ENCODE measurements around the gene UTY. TPM values are rescaled to one million over a fixed set of nuclear protein-coding genes. Genes with fewer than 3 reads are reported as not detected.

The UTY gene
- total and polyA plus RNA-seq, 4 donors: 2.2 to 24.3 TPM; not detected in 2

DNA sequence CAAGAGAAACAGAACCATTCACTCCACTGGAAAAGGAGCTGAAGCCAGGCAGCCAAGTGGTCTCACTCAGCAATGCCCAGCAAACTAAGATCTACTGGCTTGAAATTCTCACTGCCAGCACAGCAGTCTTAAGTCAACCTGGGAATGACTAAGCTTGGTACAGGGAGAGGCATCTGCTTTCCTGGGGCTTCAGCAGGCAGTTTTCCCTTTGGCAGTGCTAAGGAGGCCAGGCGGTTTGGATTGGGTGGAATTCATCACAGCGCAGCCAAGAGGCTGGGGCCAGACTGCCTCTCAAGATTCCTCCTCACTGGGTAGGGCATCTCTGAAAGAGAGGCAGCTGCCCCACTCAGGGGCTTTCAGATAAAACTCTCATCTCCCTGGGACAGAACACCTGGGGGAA, 149.2 kb downstream of the UTY start:
- WGBS: 96% methylated on average over 2 of the region's 2 CpGs
- H3K9ac ChIP-seq (ENCODE audit: low read depth in 1 of 2, low read length in 2 of 2): no peak overlapping the region
- H3K36me3 ChIP-seq (ENCODE audit: control insufficient read depth in 4 of 4, insufficient read depth in 3 of 4, low read depth in 1 of 4, low read length in 3 of 4): peaks cover 0 to 12% (median 0%) of the 10 kb centered on the region in 4 donors
- H3K9me3 ChIP-seq (ENCODE audit: control insufficient read depth in 4 of 4, low read length in 3 of 4): no peaks in the 10 kb centered on the region
- H3K27ac ChIP-seq (ENCODE audit: low read depth in 1 of 2, low read length in 2 of 2): no peak overlapping the region
- no peak for DNase-seq (ENCODE audit: low spot score)
- H3K4me1 ChIP-seq (ENCODE audit: control insufficient read depth in 4 of 4, insufficient read depth in 4 of 4, low read length in 3 of 4): no peaks in the 10 kb centered on the region
- no peaks in the 10 kb centered on the region for H3K27me3 ChIP-seq (ENCODE audit: control insufficient read depth in 4 of 4, insufficient read depth in 4 of 4, low read length in 3 of 4)
- TF ChIP-seq FOXA2 (IDR thresholded peaks at IDR 0.05): no peak
- TF ChIP-seq, protein P1, sequence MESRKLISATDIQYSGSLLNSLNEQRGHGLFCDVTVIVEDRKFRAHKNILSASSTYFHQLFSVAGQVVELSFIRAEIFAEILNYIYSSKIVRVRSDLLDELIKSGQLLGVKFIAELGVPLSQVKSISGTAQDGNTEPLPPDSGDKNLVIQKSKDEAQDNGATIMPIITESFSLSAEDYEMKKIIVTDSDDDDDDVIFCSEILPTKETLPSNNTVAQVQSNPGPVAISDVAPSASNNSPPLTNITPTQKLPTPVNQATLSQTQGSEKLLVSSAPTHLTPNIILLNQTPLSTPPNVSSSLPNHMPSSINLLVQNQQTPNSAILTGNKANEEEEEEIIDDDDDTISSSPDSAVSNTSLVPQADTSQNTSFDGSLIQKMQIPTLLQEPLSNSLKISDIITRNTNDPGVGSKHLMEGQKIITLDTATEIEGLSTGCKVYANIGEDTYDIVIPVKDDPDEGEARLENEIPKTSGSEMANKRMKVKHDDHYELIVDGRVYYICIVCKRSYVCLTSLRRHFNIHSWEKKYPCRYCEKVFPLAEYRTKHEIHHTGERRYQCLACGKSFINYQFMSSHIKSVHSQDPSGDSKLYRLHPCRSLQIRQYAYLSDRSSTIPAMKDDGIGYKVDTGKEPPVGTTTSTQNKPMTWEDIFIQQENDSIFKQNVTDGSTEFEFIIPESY (IDR thresholded peaks at IDR 0.05): no peak
- TF ChIP-seq TAF1 (conservative IDR thresholded peaks at IDR 0.05): no peak
- H3K4me3 ChIP-seq (ENCODE audit: low read depth in 1 of 3, low read length in 3 of 3): no peak overlapping the region

DNA sequence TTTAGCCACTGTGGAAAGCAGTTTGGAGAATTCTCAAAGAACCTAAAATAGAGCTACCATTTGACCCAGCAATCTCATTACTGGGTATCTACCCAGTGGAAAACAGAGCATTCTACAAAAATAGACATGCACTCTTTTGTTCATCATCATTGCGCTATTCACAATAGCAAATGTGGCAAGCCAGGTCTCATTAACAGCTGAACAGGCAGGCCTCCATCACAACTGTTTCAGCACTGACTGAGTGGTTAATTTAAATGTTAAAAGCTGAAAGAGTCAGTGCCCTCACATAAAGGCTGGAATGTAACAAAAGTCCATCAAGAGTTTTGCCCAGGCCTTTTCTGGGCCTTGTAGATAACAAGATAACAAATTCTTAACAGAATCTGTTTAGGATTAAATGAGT, 166.9 kb downstream of the UTY start:
- Histone ChIP-seq H3K36me3 (ENCODE audit: control insufficient read depth in 4 of 4, insufficient read depth in 3 of 4, low read depth in 1 of 4, low read length in 3 of 4) (peaks cover 0 to 4% (median 1%) of the 10 kb centered on the region in 4 donors), H3K27me3 (ENCODE audit: control insufficient read depth in 4 of 4, insufficient read depth in 4 of 4, low read length in 3 of 4) (no peaks in the 10 kb centered on the region), H3K27ac (ENCODE audit: low read depth in 1 of 2, low read length in 2 of 2) (no peak overlapping the region), H3K9ac (ENCODE audit: low read depth in 1 of 2, low read length in 2 of 2) (no peak overlapping the region), H3K4me3 (ENCODE audit: low read depth in 1 of 3, low read length in 3 of 3) (no peak overlapping the region), H3K4me1 (ENCODE audit: control insufficient read depth in 4 of 4, insufficient read depth in 4 of 4, low read length in 3 of 4) (no peaks in the 10 kb centered on the region), H3K9me3 (ENCODE audit: control insufficient read depth in 4 of 4, low read length in 3 of 4) (no peaks in the 10 kb centered on the region)
- 98% methylated on average over 1 of the region's 1 CpG for WGBS
- no peak for DNase-seq (ENCODE audit: low spot score)
- no peak for TF ChIP-seq FOXA1 (IDR thresholded peaks at IDR 0.05)
- no peak for TF ChIP-seq EGR1 (IDR thresholded peaks at IDR 0.05; ENCODE audit: low read depth in 2 of 2)
- TF ChIP-seq RXRA (IDR thresholded peaks at IDR 0.05): no peak
- TF ChIP-seq GABPA (IDR thresholded peaks at IDR 0.05 in 1 of 2, conservative IDR thresholded peaks at IDR 0.05 in 1 of 2): no peak
- no peak for TF ChIP-seq RAD21 (IDR thresholded peaks at IDR 0.05)
- TF ChIP-seq HNF4G (IDR thresholded peaks at IDR 0.05): no peak
- TF ChIP-seq, protein P2, sequence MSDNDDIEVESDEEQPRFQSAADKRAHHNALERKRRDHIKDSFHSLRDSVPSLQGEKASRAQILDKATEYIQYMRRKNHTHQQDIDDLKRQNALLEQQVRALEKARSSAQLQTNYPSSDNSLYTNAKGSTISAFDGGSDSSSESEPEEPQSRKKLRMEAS (IDR thresholded peaks at IDR 0.05): no peak
- no peak for TF ChIP-seq TAF1 (conservative IDR thresholded peaks at IDR 0.05)
- TF ChIP-seq, protein P3, sequence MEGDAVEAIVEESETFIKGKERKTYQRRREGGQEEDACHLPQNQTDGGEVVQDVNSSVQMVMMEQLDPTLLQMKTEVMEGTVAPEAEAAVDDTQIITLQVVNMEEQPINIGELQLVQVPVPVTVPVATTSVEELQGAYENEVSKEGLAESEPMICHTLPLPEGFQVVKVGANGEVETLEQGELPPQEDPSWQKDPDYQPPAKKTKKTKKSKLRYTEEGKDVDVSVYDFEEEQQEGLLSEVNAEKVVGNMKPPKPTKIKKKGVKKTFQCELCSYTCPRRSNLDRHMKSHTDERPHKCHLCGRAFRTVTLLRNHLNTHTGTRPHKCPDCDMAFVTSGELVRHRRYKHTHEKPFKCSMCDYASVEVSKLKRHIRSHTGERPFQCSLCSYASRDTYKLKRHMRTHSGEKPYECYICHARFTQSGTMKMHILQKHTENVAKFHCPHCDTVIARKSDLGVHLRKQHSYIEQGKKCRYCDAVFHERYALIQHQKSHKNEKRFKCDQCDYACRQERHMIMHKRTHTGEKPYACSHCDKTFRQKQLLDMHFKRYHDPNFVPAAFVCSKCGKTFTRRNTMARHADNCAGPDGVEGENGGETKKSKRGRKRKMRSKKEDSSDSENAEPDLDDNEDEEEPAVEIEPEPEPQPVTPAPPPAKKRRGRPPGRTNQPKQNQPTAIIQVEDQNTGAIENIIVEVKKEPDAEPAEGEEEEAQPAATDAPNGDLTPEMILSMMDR (IDR thresholded peaks at IDR 0.05; ENCODE audit: low read depth, low read length, missing input control): no peak
- no peak for TF ChIP-seq FOXA2 (IDR thresholded peaks at IDR 0.05)

DNA sequence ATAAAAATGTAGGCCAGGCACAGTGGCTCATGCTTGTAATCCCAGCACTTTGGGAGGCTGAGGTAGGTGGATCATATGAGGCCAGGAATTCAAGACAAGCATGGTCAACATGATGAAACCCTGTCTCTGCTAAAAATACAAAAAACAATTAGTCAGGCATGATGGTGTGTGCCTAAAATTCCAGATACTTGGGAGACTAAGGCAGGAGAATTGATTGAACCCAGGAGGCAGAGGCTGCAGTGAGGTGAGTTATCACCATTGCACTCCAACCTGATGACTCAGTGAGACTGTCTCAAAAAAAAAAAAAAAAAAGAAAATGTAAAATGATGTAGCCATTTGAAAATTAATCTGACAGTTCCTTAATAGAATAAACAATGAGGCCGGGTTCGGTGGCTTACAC, 171.9 kb downstream of the UTY start:
- H3K36me3 ChIP-seq (ENCODE audit: control insufficient read depth in 4 of 4, insufficient read depth in 3 of 4, low read depth in 1 of 4, low read length in 3 of 4): peaks cover 0 to 2% (median 0%) of the 10 kb centered on the region in 4 donors
- WGBS: 93% methylated on average over 2 of the region's 2 CpGs
- no peak overlapping the region for H3K9ac ChIP-seq (ENCODE audit: low read depth in 1 of 2, low read length in 2 of 2)
- no peaks in the 10 kb centered on the region for H3K9me3 ChIP-seq (ENCODE audit: control insufficient read depth in 4 of 4, low read length in 3 of 4)
- no peak overlapping the region for H3K4me3 ChIP-seq (ENCODE audit: low read depth in 1 of 3, low read length in 3 of 3)
- no peaks in the 10 kb centered on the region for H3K27me3 ChIP-seq (ENCODE audit: control insufficient read depth in 4 of 4, insufficient read depth in 4 of 4, low read length in 3 of 4)
- no peak overlapping the region for H3K27ac ChIP-seq (ENCODE audit: low read depth in 1 of 2, low read length in 2 of 2)
- TF ChIP-seq NR2F2 (IDR thresholded peaks at IDR 0.05) (no peak), TAF1 (conservative IDR thresholded peaks at IDR 0.05) (no peak), YY1 (IDR thresholded peaks at IDR 0.05) (no peak), RXRA (IDR thresholded peaks at IDR 0.05) (no peak), FOXA1 (IDR thresholded peaks at IDR 0.05) (no peak), EGR1 (IDR thresholded peaks at IDR 0.05; ENCODE audit: low read depth in 2 of 2) (no peak), HNF4A (conservative IDR thresholded peaks at IDR 0.05) (no peak), SP1 (IDR thresholded peaks at IDR 0.05) (no peak), JUND (IDR thresholded peaks at IDR 0.05) (no peak), HNF4G (IDR thresholded peaks at IDR 0.05) (no peak)
- TF ChIP-seq, protein P2 (IDR thresholded peaks at IDR 0.05): no peak
- TF ChIP-seq, protein P4, sequence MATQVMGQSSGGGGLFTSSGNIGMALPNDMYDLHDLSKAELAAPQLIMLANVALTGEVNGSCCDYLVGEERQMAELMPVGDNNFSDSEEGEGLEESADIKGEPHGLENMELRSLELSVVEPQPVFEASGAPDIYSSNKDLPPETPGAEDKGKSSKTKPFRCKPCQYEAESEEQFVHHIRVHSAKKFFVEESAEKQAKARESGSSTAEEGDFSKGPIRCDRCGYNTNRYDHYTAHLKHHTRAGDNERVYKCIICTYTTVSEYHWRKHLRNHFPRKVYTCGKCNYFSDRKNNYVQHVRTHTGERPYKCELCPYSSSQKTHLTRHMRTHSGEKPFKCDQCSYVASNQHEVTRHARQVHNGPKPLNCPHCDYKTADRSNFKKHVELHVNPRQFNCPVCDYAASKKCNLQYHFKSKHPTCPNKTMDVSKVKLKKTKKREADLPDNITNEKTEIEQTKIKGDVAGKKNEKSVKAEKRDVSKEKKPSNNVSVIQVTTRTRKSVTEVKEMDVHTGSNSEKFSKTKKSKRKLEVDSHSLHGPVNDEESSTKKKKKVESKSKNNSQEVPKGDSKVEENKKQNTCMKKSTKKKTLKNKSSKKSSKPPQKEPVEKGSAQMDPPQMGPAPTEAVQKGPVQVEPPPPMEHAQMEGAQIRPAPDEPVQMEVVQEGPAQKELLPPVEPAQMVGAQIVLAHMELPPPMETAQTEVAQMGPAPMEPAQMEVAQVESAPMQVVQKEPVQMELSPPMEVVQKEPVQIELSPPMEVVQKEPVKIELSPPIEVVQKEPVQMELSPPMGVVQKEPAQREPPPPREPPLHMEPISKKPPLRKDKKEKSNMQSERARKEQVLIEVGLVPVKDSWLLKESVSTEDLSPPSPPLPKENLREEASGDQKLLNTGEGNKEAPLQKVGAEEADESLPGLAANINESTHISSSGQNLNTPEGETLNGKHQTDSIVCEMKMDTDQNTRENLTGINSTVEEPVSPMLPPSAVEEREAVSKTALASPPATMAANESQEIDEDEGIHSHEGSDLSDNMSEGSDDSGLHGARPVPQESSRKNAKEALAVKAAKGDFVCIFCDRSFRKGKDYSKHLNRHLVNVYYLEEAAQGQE (IDR thresholded peaks at IDR 0.05): no peak
- TF ChIP-seq, protein P1 (IDR thresholded peaks at IDR 0.05): no peak
- TF ChIP-seq, protein P5, sequence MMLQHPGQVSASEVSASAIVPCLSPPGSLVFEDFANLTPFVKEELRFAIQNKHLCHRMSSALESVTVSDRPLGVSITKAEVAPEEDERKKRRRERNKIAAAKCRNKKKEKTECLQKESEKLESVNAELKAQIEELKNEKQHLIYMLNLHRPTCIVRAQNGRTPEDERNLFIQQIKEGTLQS (IDR thresholded peaks at IDR 0.05): no peak
- DNase-seq (ENCODE audit: low spot score): no peak
- no peaks in the 10 kb centered on the region for H3K4me1 ChIP-seq (ENCODE audit: control insufficient read depth in 4 of 4, insufficient read depth in 4 of 4, low read length in 3 of 4)
